T-cell (primary cell): ENCODE data around the gene MAPK12. TPM values are rescaled to one million over a fixed set of nuclear protein-coding genes. Genes with fewer than 3 reads are reported as not detected.
A peak's percentile ranks its signal among the peaks of the same experiment; 100 is the strongest.
"Not testable (repeated sequence)": the region's sequence is repeated elsewhere in the genome, so short reads cannot be mapped to it uniquely, and the experiment has no call there.

Experiments
- ATAC-seq, 4 experiments: fragments of 200-7000 bp in 3 of 4; fragments of 150-1000 bp in 1 of 4; cut with Tn5 transposase; replicated peaks in 1 of 4; 1 replicate in 3 of 4; 2 replicates in 1 of 4; pipeline ENCODE4 v1.10.0; 2021; ENCODE audit warnings: moderate library complexity in 3 of 4, mild to moderate bottlenecking in 2 of 4, moderate number of reproducible peaks in 1 of 4
- CTCF ChIA-PET, 2 donors: fragments of 300-600 bp; sonication (Branson Sonifier 250); formaldehyde crosslinking; loops; one replicate each; lab custom pipeline; 2022; ENCODE audit warnings: antibody characterized with exemption in 2 of 2; lab: Charles Lee
- POLR2A ChIA-PET, 2 donors: fragments of 300-600 bp; sonication (Branson Sonifier 250); formaldehyde crosslinking; loops; one replicate each; lab custom pipeline; 2022; ENCODE audit warnings: antibody characterized with exemption in 2 of 2; lab: Charles Lee
- DNase-seq, 35 experiments: peaks; one replicate each; pipeline versions ENCODE4 v3.0.0 to v3.0.0-alpha.2; 2013 to 2023
- H3K27ac ChIP-seq: one replicate; pipeline ENCODE4 v1.5.1; 2013; ENCODE audit warnings: low read length
- H3K27me3 ChIP-seq, 2 experiments: replicated peaks in 1 of 2; 1 replicate in 1 of 2; 2 replicates in 1 of 2; pipeline versions ENCODE4 v1.6.1 to v1.7.0; 2013; ENCODE audit warnings: low read length in 1 of 2, mixed read lengths in 1 of 2; ENCODE audit not compliant: control insufficient read depth in 2 of 2, insufficient read depth in 2 of 2; ENCODE audit errors: extremely low read depth in 1 of 2
- H3K36me3 ChIP-seq, 2 donors: 1 replicate in 1 of 2; 2 replicates in 1 of 2; pipeline versions ENCODE4 v1.6.1 to v1.7.0; 2013; ENCODE audit warnings: low read length in 1 of 2; ENCODE audit not compliant: control insufficient read depth in 2 of 2, insufficient read depth in 1 of 2; ENCODE audit errors: extremely low read depth in 1 of 2
- H3K4me1 ChIP-seq, 2 experiments: 1 replicate in 1 of 2; 2 replicates in 1 of 2; pipeline versions ENCODE4 v1.6.1 to v1.7.0; 2013; ENCODE audit warnings: low read length in 2 of 2, mixed read lengths in 1 of 2; ENCODE audit not compliant: insufficient read depth in 2 of 2, control insufficient read depth in 1 of 2; ENCODE audit errors: extremely low read depth in 1 of 2
- H3K4me3 ChIP-seq, 2 donors: 1 replicate in 1 of 2; 2 replicates in 1 of 2; pipeline versions ENCODE4 v1.5.1 to v1.7.0; 2013; ENCODE audit warnings: mild to moderate bottlenecking in 2 of 2, low read length in 1 of 2, moderate library complexity in 1 of 2; ENCODE audit not compliant: control insufficient read depth in 1 of 2; ENCODE audit errors: extremely low read depth in 1 of 2
- H3K9me3 ChIP-seq: 2 replicates; pipeline ENCODE4 v1.7.0; 2013
- H3K27ac Mint-ChIP-seq, 2 donors: one replicate each; pipeline ENCODE4 v1.8.0; 2020 to 2021; ENCODE audit warnings: mild to moderate bottlenecking in 2 of 2, mixed read lengths in 2 of 2
- H3K27me3 Mint-ChIP-seq, 2 donors: one replicate each; pipeline ENCODE4 v1.8.0; 2021 to 2022; ENCODE audit warnings: mixed read lengths in 2 of 2
- H3K36me3 Mint-ChIP-seq: one replicate; pipeline ENCODE4 v1.8.0; 2021; ENCODE audit warnings: mixed read lengths
- H3K4me1 Mint-ChIP-seq, 3 donors: one replicate each; pipeline ENCODE4 v1.8.0; 2020 to 2022; ENCODE audit warnings: mixed read lengths in 3 of 3, mild to moderate bottlenecking in 1 of 3
- H3K4me3 Mint-ChIP-seq, 3 donors: one replicate each; pipeline ENCODE4 v1.8.0; 2020 to 2022; ENCODE audit warnings: mild to moderate bottlenecking in 3 of 3, mixed read lengths in 3 of 3, moderate library complexity in 3 of 3
- H3K9me3 Mint-ChIP-seq, 3 donors: one replicate each; pipeline ENCODE4 v1.8.0; 2020 to 2022; ENCODE audit warnings: mixed read lengths in 3 of 3
- WGBS: methylation state at CpG from one replicate; pipeline ENCODE4 v1.1.5; 2013; ENCODE audit warnings: missing lambda C conversion rate; ENCODE audit not compliant: insufficient coverage; 5-methylcytosine and 5-hydroxymethylcytosine counted together
- total RNA-seq, 35 experiments: library from RNA in 6 of 35; stranded (reverse) in 6 of 35; fragments of 120-200 nt in 1 of 35; gene quantifications; one replicate each; pipeline versions ENCODE4 v1.2.1 to v1.2.4 and lab custom pipeline; 2013 to 2026

The MAPK12 gene
- total RNA-seq, 5 donors from 2014 or later (not counting 1 experiment from before 2014, with no cell fraction given): 1.7 to 3.1 (median 2.9) TPM

DNA sequence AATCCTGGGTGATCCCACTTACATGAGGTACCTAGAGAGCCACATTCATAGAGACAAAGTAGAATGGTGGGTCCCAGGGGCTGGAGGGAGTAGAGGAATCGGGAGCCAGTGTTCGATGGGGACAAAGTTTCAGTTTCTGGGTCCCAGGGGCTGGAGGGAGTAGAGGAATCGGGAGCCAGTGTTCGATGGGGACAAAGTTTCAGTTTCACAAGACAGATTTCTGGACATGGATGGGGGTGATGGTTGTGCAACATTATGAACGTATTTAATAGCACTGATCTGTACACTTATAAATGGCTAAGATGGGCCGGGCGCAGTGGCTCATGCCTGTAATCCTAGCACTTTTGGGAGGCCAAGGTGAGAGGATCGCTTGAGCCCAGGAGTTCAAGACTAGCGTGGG is 56.5 kb downstream of the MAPK12 start:
- WGBS: 96% methylated on average over 7 of the region's 9 CpGs
- H3K4me3 Mint-ChIP-seq, H3K9me3 Mint-ChIP-seq, H3K27ac ChIP-seq, POLR2A ChIA-PET, H3K9me3 ChIP-seq, ATAC-seq, DNase-seq, H3K27me3 ChIP-seq, H3K27me3 Mint-ChIP-seq, H3K4me3 ChIP-seq: not testable (repeated sequence)
- H3K36me3 Mint-ChIP-seq: peaks cover 20% of the 10 kb centered on the region
- H3K27ac Mint-ChIP-seq: peak overlapping the region; percentile 2 to 57
- H3K4me1 ChIP-seq: peaks cover 4 to 29% of the 10 kb centered on the region in 2 experiments
- H3K4me1 Mint-ChIP-seq: peaks cover 30 to 34% (median 33%) of the 10 kb centered on the region in 3 donors
- peaks cover 0 to 17% of the 10 kb centered on the region in 2 donors for H3K36me3 ChIP-seq
- CTCF ChIA-PET: interaction anchor here in 1 of 2 donors (0.5 kb wide), 1 partner anchor 14 kb away, joined by 6 read pairs; no protein-coding TSS in a partner anchor

DNA sequence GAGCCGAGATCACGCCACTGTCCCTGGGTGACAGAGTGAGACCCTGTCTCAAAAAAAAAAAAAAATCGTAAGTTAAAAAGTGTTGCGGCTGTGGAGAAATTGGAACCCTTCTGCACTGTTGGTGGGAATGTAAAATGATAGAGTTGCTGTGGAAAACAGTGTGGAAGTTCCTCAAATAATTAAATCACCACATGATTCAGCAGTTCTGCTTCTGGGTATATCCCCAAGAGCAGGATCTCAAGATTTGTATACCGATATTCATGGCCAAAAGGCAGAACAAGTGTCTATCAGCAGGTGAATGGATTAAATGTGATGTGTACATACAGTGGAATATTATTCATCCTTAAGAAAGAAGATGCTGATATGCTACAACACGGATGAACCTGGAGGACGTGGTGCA is 56.9 kb downstream of the MAPK12 start:
- H3K27ac Mint-ChIP-seq: peak overlapping the region in 1 of 2 donors; percentile 57
- POLR2A ChIA-PET: no interaction called here

DNA sequence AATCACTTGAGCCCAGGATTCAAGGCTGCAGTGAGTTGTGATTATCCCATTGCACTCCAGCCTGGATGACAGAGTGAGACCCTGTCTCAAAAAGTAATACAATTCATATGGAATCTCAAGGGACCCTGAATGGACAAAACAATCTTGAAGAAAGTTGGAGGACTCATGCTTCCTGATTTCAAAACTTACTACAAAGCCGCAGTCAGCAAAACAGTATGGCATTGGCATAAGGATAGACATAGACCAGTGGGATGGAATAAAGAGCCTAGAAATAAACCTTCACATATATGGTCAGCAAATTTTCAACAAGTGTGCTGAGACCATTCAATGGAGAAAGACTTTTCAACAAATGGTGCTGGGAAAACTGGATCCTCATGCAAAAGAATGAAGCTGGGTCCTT is 58.2 kb downstream of the MAPK12 start:
- Histone ChIP-seq H3K36me3 (peaks cover 0 to 17% of the 10 kb centered on the region in 2 donors), H3K4me1 (peaks cover 4 to 30% of the 10 kb centered on the region in 2 experiments), H3K4me3 (no peak overlapping the region), H3K9me3 (no peaks in the 10 kb centered on the region), H3K27ac (no peak overlapping the region), H3K27me3 (no peaks in the 10 kb centered on the region)
- ChIA-PET POLR2A (interaction anchor here in 1 of 2 donors (0.6 kb wide), 1 partner anchor 62 kb away, joined by 5 read pairs; no protein-coding TSS in a partner anchor), CTCF (no interaction called here)
- no peaks in the 10 kb centered on the region for H3K9me3 Mint-ChIP-seq
- H3K36me3 Mint-ChIP-seq: peaks cover 16% of the 10 kb centered on the region
- ATAC-seq (no peak), DNase-seq (no peak)
- H3K27ac Mint-ChIP-seq: no peak overlapping the region
- peak overlapping the region in 1 of 3 donors; percentile 24 for H3K4me3 Mint-ChIP-seq
- no CpG with 5 or more reads among the region's 1 CpG for whole genome bisulfite sequencing
- no peaks in the 10 kb centered on the region for H3K27me3 Mint-ChIP-seq
- peaks cover 29 to 38% (median 35%) of the 10 kb centered on the region in 3 donors for H3K4me1 Mint-ChIP-seq

More for the DNA sequence above, 56.9 kb downstream of the MAPK12 start:
- CTCF ChIA-PET: interaction anchor here in 1 of 2 donors (0.5 kb wide), 1 partner anchor 14 kb away, joined by 6 read pairs; no protein-coding TSS in a partner anchor
- Mint-ChIP-seq H3K9me3 (no peaks in the 10 kb centered on the region), H3K27me3 (no peaks in the 10 kb centered on the region), H3K4me1 (peaks cover 27 to 33% (median 33%) of the 10 kb centered on the region in 3 donors), H3K36me3 (peaks cover 16% of the 10 kb centered on the region), H3K4me3 (no peak overlapping the region)
- Histone ChIP-seq H3K4me1 (peaks cover 4 to 29% of the 10 kb centered on the region in 2 experiments), H3K36me3 (peaks cover 0 to 16% of the 10 kb centered on the region in 2 donors), H3K27me3 (no peaks in the 10 kb centered on the region), H3K27ac (no peak overlapping the region), H3K9me3 (no peaks in the 10 kb centered on the region), H3K4me3 (no peak overlapping the region)
- DNase-seq (no peak), ATAC-seq (no peak)
- 98% methylated on average over 6 of the region's 7 CpGs for WGBS

Other genes starting within 250 kb of the MAPK12 start
- under 1 TPM in 1 of 5 donors, not detected in 4; 0.10 TPM for gene IL17REL, start 248.9 kb downstream of the MAPK12 start, total RNA-seq
- not detected for gene TTLL8, start 203.4 kb downstream of the MAPK12 start, total RNA-seq
- 1 to 10 TPM in 4 of 5 donors, under 1 TPM in 1; 0.92 to 2.1 (median 1.1) TPM for gene MLC1, start 176.3 kb downstream of the MAPK12 start, total RNA-seq
- gene MOV10L1, start 171.7 kb downstream of the MAPK12 start, total RNA-seq: under 1 TPM in 1 of 5 donors, not detected in 4; 0.44 TPM
- under 1 TPM in 3 of 5 donors, not detected in 2; 0.16 to 0.32 (median 0.26) TPM for gene PANX2, start 91.0 kb downstream of the MAPK12 start, total RNA-seq
- gene TRABD, start 75.8 kb downstream of the MAPK12 start, total RNA-seq: 100 to 1,000 TPM; 116 to 213 (median 175) TPM
- 10 to 100 TPM; 28.9 to 51.0 (median 46.1) TPM for gene SELENOO, start 60.7 kb downstream of the MAPK12 start, total RNA-seq
- 100 to 1,000 TPM; 129 to 144 (median 132) TPM for gene TUBGCP6, start 16.7 kb downstream of the MAPK12 start, total RNA-seq
- 100 to 1,000 TPM; 101 to 152 (median 128) TPM for gene HDAC10, start 10.4 kb downstream of the MAPK12 start, total RNA-seq
- 1 to 10 TPM; 3.5 to 8.9 (median 5.6) TPM for gene MAPK11, start 8.7 kb upstream of the MAPK12 start, total RNA-seq
- gene PLXNB2, start 46.0 kb upstream of the MAPK12 start, total RNA-seq: 10 to 100 TPM in 1 of 5 donors, 1 to 10 TPM in 4; 4.3 to 11.8 (median 6.5) TPM
- 1 to 10 TPM; 2.1 to 5.0 (median 3.5) TPM for gene DENND6B, start 65.3 kb upstream of the MAPK12 start, total RNA-seq
- gene PPP6R2, start 81.6 kb upstream of the MAPK12 start, total RNA-seq: 100 to 1,000 TPM in 1 of 5 donors, 10 to 100 TPM in 4; 71.2 to 105 (median 96.8) TPM
- 100 to 1,000 TPM; 193 to 318 (median 308) TPM for gene SBF1, start 213.4 kb upstream of the MAPK12 start, total RNA-seq
- 10 to 100 TPM in 3 of 5 donors, 1 to 10 TPM in 2; 1.5 to 11.3 (median 10.7) TPM for gene ADM2, start 219.9 kb upstream of the MAPK12 start, total RNA-seq
- gene MIOX, start 225.2 kb upstream of the MAPK12 start, total RNA-seq: under 1 TPM in 4 of 5 donors, not detected in 1; 0.36 to 0.70 (median 0.54) TPM
- gene LMF2, start 246.0 kb upstream of the MAPK12 start, total RNA-seq: 100 to 1,000 TPM in 4 of 5 donors, 10 to 100 TPM in 1; 90.5 to 188 (median 185) TPM
- 100 to 1,000 TPM in 2 of 5 donors, 10 to 100 TPM in 3; 80.1 to 110 (median 94.6) TPM for gene NCAPH2, start 246.5 kb upstream of the MAPK12 start, total RNA-seq